ENCODE results near the gene UBE2I. TPM values are rescaled to one million over a fixed set of nuclear protein-coding genes. Genes with fewer than 3 reads are reported as not detected.

UBE2I gene
- total and polyA plus RNA-seq, 4 donors = 19.4 to 23.9 (median 22.5) TPM

- TF ChIP-seq CTCF (IDR thresholded peaks at IDR 0.05; ENCODE audit: low read depth, low read length, missing input control) (no peak), GABPA (IDR thresholded peaks at IDR 0.05 in 1 of 2, conservative IDR thresholded peaks at IDR 0.05 in 1 of 2) (no peak)
Measured at GRCh38 chr16:1320658-1321240, 11.3 kb downstream of the UBE2I start (continued).

- 98% methylated on average over 8 of the region's 8 CpGs for WGBS
- H3K9me3 ChIP-seq (ENCODE audit: control insufficient read depth in 4 of 4, low read length in 3 of 4) = no peaks in the 10 kb centered on the region
- H3K36me3 ChIP-seq (ENCODE audit: control insufficient read depth in 4 of 4, insufficient read depth in 3 of 4, low read depth in 1 of 4, low read length in 3 of 4) = peaks cover 23 to 69% (median 35%) of the 10 kb centered on the region in 4 donors
- no peak overlapping the region for H3K9ac ChIP-seq (ENCODE audit: low read depth in 1 of 2, low read length in 2 of 2)
- no peak overlapping the region for H3K4me3 ChIP-seq (ENCODE audit: low read depth in 1 of 3, low read length in 3 of 3)
- no peaks in the 10 kb centered on the region for H3K4me1 ChIP-seq (ENCODE audit: control insufficient read depth in 4 of 4, insufficient read depth in 4 of 4, low read length in 3 of 4)
- no peak for DNase-seq (ENCODE audit: low spot score)
- TF ChIP-seq FOXA1 (IDR thresholded peaks at IDR 0.05) (no peak), TAF1 (conservative IDR thresholded peaks at IDR 0.05) (no peak), ATF3 (IDR thresholded peaks at IDR 0.05) (no peak), REST (IDR thresholded peaks at IDR 0.05) (no peak), HNF4A (conservative IDR thresholded peaks at IDR 0.05) (no peak), MAX (IDR thresholded peaks at IDR 0.05) (no peak), ZBTB33 (IDR thresholded peaks at IDR 0.05) (no peak), YY1 (IDR thresholded peaks at IDR 0.05) (no peak), NR2F2 (IDR thresholded peaks at IDR 0.05) (no peak), JUND (IDR thresholded peaks at IDR 0.05) (no peak), GABPA (IDR thresholded peaks at IDR 0.05 in 1 of 2, conservative IDR thresholded peaks at IDR 0.05 in 1 of 2) (no peak), EGR1 (IDR thresholded peaks at IDR 0.05; ENCODE audit: low read depth in 2 of 2) (no peak), HNF4G (IDR thresholded peaks at IDR 0.05) (no peak)
- no peak overlapping the region for H3K27ac ChIP-seq (ENCODE audit: low read depth in 1 of 2, low read length in 2 of 2)
- H3K27me3 ChIP-seq (ENCODE audit: control insufficient read depth in 4 of 4, insufficient read depth in 4 of 4, low read length in 3 of 4) = no peaks in the 10 kb centered on the region
Measured at GRCh38 chr16:1322407-1322806, 13.0 kb downstream of the UBE2I start.
